Right cardiac atrium (tissue), 5 donors: ENCODE results near the gene FCER1G. TPM values are rescaled to one million over a fixed set of nuclear protein-coding genes. Genes with fewer than 3 reads are reported as not detected.

Experiments
- microRNA-seq, 2 donors: library from miRNA; unstranded; fragments of <30 nt; microRNA quantifications; one replicate each; pipeline ENCODE4 v1.2.0, GENCODE V29; 2020 to 2021
- polyA plus RNA-seq: library from polyadenylated mRNA; stranded (reverse); fragments of 200-250 nt; gene quantifications from one replicate; pipeline ENCODE4 v1.2.3, GENCODE V29; 2013
- total RNA-seq, 4 donors: library from RNA; stranded (reverse); fragmentation: NEBNext Ultra II Directional; extraction: Animal tissue kit (Norgen Biotek cat#: 25700); gene quantifications; one replicate each; pipeline ENCODE4 v1.2.1, GENCODE V29; 2021
- donor health status: healthy with polysubstance abuse.
- donor health status: DM: no; HTN: yes; CAD: no.
- donor health status: DM: no; HTN: no; CAD: no.
- donor health status: DM: no; HTN: yes; CAD: no; lungs with severe emphysema.
- donor health status: DM: yes; HTN: yes; CAD: no.

FCER1G gene
- total and polyA plus RNA-seq, 5 donors = 23.3 to 44.3 (median 33.4) TPM

Small RNA genes within 50 kb of the gene (microRNA-seq; reads per million reads assigned to microRNA genes)
- 2.1 to 2.7 reads per million in 2 donors for gene MIR5187

Other genes with a start within 250 kb of the FCER1G start
- 10 to 100 TPM; 18.8 to 27.2 (median 25.3) TPM for gene F11R, start 194.1 kb upstream of the FCER1G start, total RNA-seq
- gene F11R, start 194.1 kb upstream of the FCER1G start, polyA plus RNA-seq = 12.6 TPM
- gene TSTD1, start 176.3 kb upstream of the FCER1G start, total RNA-seq = 10 to 100 TPM; 23.5 to 46.8 (median 35.8) TPM
- gene TSTD1, start 176.3 kb upstream of the FCER1G start, polyA plus RNA-seq = 63.6 TPM
- gene USF1, start 169.3 kb upstream of the FCER1G start, total RNA-seq = 10 to 100 TPM; 34.5 to 41.4 (median 40.7) TPM
- gene USF1, start 169.3 kb upstream of the FCER1G start, polyA plus RNA-seq = 32.8 TPM
- gene ARHGAP30, start 145.4 kb upstream of the FCER1G start, total RNA-seq = 1 to 10 TPM; 2.7 to 5.0 (median 4.7) TPM
- gene ARHGAP30, start 145.4 kb upstream of the FCER1G start, polyA plus RNA-seq = 1.5 TPM
- not detected for gene NECTIN4, start 125.7 kb upstream of the FCER1G start, total RNA-seq
- 0.02 TPM for gene NECTIN4, start 125.7 kb upstream of the FCER1G start, polyA plus RNA-seq
- gene KLHDC9, start 116.9 kb upstream of the FCER1G start, total RNA-seq = 1 to 10 TPM; 3.4 to 5.4 (median 4.4) TPM
- gene KLHDC9, start 116.9 kb upstream of the FCER1G start, polyA plus RNA-seq = 5.1 TPM
- 10 to 100 TPM; 44.9 to 58.6 (median 51.5) TPM for gene PFDN2, start 97.3 kb upstream of the FCER1G start, total RNA-seq
- gene PFDN2, start 97.3 kb upstream of the FCER1G start, polyA plus RNA-seq = 151 TPM
- gene NIT1, start 97.2 kb upstream of the FCER1G start, total RNA-seq = 10 to 100 TPM; 28.0 to 33.5 (median 30.4) TPM
- 29.7 TPM for gene NIT1, start 97.2 kb upstream of the FCER1G start, polyA plus RNA-seq
- gene DEDD, start 82.6 kb upstream of the FCER1G start, total RNA-seq = 10 to 100 TPM; 26.3 to 30.6 (median 28.7) TPM
- gene DEDD, start 82.6 kb upstream of the FCER1G start, polyA plus RNA-seq = 15.5 TPM
- gene UFC1, start 61.3 kb upstream of the FCER1G start, total RNA-seq = 10 to 100 TPM; 82.6 to 91.0 (median 89.1) TPM
- gene UFC1, start 61.3 kb upstream of the FCER1G start, polyA plus RNA-seq = 99.9 TPM
- gene USP21, start 55.8 kb upstream of the FCER1G start, total RNA-seq = 10 to 100 TPM; 14.9 to 25.7 (median 20.9) TPM
- 18.1 TPM for gene USP21, start 55.8 kb upstream of the FCER1G start, polyA plus RNA-seq
- gene PPOX, start 48.9 kb upstream of the FCER1G start, total RNA-seq = 10 to 100 TPM; 11.4 to 16.0 (median 14.9) TPM
- gene PPOX, start 48.9 kb upstream of the FCER1G start, polyA plus RNA-seq = 15.2 TPM
- 10 to 100 TPM; 16.0 to 21.0 (median 19.7) TPM for gene B4GALT3, start 37.8 kb upstream of the FCER1G start, total RNA-seq
- 17.5 TPM for gene B4GALT3, start 37.8 kb upstream of the FCER1G start, polyA plus RNA-seq
- 100 to 1,000 TPM in 1 of 4 donors, 10 to 100 TPM in 2, 1 to 10 TPM in 1; 6.9 to 111 (median 17.2) TPM for gene ADAMTS4, start 16.2 kb upstream of the FCER1G start, total RNA-seq
- gene ADAMTS4, start 16.2 kb upstream of the FCER1G start, polyA plus RNA-seq = 24.4 TPM
- gene NDUFS2, start 12.9 kb upstream of the FCER1G start, total RNA-seq = 100 to 1,000 TPM; 162 to 229 (median 177) TPM
- 219 TPM for gene NDUFS2, start 12.9 kb upstream of the FCER1G start, polyA plus RNA-seq
- gene APOA2, start 8.3 kb downstream of the FCER1G start, total RNA-seq = not detected
- 0.34 TPM for gene APOA2, start 8.3 kb downstream of the FCER1G start, polyA plus RNA-seq
- 10 to 100 TPM; 27.7 to 42.9 (median 32.1) TPM for gene TOMM40L, start 10.8 kb downstream of the FCER1G start, total RNA-seq
- gene TOMM40L, start 10.8 kb downstream of the FCER1G start, polyA plus RNA-seq = 31.9 TPM
- gene NR1I3, start 22.9 kb downstream of the FCER1G start, total RNA-seq = not detected
- gene NR1I3, start 22.9 kb downstream of the FCER1G start, polyA plus RNA-seq = 0.18 TPM
- gene PCP4L1, start 43.5 kb downstream of the FCER1G start, total RNA-seq = under 1 TPM; 0.21 to 0.94 (median 0.57) TPM
- 0.45 TPM for gene PCP4L1, start 43.5 kb downstream of the FCER1G start, polyA plus RNA-seq
- 10 to 100 TPM in 1 of 4 donors, 1 to 10 TPM in 3; 4.8 to 10.2 (median 8.5) TPM for gene MPZ, start 94.7 kb downstream of the FCER1G start, total RNA-seq
- 23.2 TPM for gene MPZ, start 94.7 kb downstream of the FCER1G start, polyA plus RNA-seq
- gene SDHC, start 99.1 kb downstream of the FCER1G start, total RNA-seq = 100 to 1,000 TPM; 236 to 275 (median 248) TPM
- gene SDHC, start 99.1 kb downstream of the FCER1G start, polyA plus RNA-seq = 167 TPM
- not detected for gene CFAP126, start 152.6 kb downstream of the FCER1G start, total RNA-seq
- gene CFAP126, start 152.6 kb downstream of the FCER1G start, polyA plus RNA-seq = not detected